Amygdala (tissue), 56 donors: Measurements from ENCODE around the gene RHEB.

Experiments used
- DNase-seq, 56 donors: peaks; one replicate each; lab custom pipeline; 2025; lab: John Stamatoyannopoulos, UW

The RHEB gene

DNA sequence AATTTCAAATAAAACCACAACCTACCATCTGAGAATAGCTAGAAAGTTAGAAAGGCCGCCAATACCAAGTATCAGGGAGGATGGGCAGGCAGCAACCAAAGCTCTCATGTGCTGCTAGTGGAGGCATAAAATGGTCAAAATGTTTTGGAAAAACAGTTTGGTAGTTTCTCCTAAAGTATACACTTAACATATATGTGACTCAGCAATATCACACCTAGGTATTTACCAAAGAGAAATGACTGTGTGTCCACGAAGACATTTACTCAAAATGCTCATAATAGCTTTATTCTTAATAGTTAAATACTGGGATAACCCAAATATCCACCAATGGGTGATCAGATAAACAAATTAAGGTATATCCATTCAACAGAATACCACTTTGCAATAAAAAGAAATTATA, 14.3 kb downstream of the RHEB start:
- no peak for DNase-seq

DNA sequence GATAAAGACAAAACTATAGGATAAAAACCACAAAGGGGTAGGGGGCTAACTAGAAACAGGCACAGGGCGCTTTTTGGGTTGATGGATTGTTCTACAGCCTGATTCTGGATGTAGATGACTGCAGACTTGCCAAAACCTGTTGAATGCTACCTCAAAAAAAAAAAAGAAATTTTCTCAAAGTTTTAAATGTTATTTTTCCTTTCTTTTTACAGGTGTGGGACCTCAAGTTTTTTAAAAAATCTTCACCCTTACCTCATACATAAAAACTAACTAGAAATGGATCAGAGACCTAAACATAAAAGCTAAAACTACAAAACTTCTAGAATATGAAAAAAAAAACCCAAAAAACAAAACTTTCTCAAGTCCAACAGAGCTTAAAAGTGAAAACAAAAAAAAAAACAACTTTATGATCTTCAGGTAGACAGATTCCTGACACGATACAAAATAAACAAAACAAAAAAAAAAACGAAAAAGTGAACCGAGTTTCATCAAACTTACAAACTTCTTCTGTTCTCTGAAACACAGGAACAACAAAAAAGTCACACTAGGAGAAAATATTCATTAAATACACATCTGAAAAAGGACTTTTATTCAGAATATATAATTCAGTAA, 14.9 kb downstream of the RHEB start:
- no peak for DNase-seq

DNA sequence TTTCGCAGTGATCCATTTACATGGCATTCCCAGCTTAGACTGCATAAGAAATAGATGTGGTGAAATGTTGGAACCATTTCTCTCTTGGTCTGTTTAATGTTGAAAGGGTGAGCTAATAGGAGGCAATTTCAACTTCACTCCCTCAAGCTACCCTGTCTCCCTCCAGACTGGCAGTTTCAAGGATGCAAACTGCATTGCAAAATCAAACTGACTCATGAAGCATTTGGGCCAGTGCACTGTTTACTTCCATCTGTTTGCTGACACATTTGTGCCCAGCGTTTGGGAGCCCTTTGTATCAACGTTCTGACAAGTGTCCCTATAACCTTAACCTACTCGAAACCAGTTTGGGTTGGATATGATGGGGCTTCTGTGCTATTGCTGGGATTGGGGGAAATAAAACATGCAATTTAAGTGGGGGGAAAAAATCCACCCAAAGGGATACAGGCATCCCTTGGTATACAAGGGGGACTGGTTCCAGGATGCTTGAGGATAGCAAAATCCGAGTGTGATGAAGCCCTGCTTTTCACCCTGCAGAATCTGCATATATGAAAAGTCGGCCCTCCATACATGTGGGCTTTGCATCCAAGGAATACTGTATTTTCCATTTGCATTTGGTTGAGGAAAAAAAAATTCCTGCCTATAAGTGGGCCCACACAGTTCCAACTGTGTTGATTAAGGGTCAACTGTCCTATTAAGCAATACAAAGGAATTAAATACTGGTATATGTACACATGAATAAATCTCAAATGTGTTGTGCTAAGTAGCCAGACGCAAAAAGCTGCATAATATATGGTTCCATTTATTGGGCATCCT, 15.6 kb downstream of the RHEB start:
- peak in 2 of 56 donors; percentile 25 to 26 for DNase-seq

DNA sequence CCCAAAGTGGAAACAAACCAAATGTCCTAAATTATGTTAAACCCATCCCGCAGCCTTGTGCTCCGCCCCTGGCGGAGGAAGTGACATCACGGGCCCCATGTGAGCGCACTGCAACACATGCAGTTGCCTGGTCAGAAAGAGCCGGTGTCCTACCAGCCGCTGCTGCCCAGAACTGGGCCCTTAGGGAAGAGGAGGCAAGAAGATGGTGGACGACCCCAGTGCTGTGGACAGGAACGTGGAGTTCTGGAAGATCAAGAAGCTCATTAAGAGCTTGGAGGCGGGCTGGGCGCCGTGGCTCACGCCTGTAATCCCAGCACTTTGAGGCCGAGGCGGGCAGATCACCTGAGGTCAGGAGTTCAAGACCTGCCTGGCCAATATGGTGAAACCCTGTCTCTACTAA, 18.0 kb downstream of the RHEB start:
- no peak for DNase-seq

DNA sequence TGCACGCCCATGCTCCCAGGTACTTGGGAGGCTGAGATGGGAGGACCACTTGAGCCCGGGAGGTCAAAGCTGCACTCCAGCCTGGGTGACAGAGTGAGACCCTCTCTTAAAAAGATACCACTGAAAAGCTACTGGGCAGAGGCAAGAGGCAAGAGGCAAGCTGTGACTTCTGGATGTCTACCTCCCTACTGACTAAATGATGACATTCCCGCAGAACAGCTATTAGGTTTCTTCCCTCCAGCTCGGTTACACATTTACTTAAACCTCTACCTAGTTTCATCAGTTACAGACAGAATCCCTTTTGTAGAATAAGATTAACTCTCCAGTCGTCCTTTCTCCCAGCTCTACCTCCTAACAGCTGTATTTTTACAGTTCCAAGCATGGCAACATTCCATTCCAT, 21.2 kb downstream of the RHEB start:
- DNase-seq, result no peak

DNA sequence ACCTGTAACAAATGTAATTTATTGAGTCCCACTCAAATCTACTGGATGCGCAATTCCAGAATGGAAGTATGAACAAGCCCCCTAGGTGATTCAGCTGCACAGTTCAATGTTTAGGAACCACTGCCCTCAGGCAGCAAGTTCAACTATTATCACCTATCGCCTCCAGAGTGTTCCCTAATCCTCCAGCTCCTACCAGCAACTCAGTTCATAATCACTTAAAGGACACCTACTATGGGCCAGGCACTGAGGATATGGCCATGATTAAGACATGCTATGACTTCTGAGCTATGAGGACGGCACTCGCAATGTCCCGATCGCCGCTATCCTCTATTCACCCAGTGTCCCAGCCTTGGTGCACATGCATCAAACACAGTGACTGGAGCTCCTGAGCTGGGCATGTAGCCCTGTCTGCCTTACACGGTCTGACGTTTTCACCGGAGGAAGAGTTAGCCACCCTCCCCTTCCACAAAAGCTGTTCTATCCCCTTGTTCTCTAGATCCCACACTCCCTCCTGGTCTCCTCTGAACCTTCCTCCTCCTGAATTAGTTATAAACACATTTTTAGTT, 22.3 kb downstream of the RHEB start:
- no peak for DNase-seq

DNA sequence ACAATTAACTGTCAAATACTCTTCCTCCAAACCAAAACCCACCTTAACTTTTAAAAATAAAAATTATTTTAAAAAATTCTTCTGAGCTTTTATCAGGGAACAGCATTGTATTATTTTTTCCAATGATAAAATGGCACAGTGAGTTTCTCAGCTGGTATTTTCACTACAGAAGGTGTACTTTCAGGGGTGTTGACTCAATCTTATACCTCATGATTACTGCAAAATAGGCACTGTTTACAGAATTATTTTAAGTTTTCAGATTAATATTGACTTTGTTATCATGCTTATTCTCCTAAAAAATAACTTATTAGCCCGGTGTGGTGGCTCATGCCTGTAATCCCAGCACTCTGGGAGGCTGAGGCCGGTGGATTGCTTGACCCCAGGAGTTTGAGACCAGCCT, 24.3 kb downstream of the RHEB start:
- DNase-seq, result no peak

DNA sequence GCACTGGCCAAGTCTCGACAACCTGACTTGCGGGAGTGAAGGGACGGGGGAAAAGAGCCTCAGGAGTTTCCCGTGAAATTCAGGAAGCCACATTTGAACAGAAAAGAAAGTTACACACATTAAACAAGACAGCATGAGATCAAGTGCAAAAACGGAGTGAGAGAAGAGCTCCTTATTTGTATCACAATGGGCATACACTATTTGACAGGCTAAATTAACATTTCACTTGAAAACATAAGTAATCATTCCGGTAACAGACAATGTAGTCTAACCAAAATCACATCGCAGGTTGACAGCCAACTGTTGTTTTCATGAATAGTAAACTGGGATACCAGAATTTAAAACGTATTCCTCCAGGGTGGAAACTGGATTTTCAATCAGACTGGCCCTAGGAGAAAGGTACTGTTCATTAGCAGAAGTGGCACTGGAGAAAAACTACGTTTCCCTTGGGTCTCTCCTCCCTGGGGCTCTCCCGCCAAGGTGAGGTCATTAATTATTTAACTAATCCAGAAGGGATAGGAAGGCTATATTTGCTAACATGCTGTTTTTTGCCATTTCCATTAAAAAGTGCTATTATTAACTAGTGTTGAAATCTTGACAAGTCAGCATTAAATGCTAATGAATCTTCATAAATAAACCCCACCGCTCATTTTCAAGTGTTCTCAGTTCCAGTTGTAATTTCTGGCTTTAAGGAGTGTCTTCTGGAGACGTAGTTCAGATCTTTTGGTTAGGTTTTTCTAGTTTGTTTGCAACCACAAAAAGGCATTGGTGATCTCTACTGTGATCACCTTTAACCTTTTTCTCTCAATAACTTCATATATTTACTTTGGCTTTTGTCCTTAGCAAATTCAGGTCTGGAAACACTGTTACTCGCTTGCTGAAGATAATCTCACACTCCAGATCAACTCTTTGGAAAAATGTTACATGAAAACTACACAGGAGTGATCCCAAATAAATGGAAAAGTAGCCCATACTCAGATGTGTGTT, 25.1 kb downstream of the RHEB start:
- DNase-seq, result no peak

DNA sequence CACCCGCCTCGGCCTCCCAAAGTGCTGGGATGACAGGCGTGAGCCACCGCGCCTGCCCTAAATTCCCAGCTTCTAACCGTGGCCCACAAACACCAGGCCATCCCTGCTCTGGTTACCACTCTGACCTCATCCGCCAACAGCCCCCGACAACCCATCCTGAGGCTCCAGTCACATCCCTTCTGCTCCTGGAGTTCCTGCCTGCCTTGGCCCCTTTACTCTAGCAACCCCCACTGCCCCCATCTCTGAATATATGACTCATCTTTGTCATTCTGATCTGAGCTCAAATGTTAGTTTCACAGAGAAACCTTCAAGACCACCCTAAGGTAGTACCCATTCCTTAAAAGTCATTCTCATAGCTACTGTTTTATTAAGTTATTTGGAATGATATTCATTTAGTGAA, 26.6 kb downstream of the RHEB start:
- DNase-seq, result no peak

DNA sequence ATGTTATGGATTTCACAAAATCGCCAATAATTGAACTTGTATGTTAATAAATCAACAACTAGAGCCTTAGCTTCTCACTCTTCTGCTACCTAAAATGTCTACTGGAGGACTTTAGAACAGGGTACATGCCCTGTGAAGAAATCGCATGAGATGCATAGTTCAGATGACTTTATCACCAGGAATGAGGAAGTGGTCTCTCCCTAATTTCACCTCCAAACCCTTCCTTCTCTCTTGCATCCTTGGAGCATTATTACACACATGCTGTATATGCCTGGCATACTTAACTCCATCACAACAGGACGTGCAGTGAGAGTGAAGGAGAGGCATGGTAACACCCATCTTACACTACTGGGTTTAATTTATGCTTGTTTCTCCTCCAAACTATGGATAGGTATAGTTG, 27.8 kb downstream of the RHEB start:
- DNase-seq, result no peak

DNA sequence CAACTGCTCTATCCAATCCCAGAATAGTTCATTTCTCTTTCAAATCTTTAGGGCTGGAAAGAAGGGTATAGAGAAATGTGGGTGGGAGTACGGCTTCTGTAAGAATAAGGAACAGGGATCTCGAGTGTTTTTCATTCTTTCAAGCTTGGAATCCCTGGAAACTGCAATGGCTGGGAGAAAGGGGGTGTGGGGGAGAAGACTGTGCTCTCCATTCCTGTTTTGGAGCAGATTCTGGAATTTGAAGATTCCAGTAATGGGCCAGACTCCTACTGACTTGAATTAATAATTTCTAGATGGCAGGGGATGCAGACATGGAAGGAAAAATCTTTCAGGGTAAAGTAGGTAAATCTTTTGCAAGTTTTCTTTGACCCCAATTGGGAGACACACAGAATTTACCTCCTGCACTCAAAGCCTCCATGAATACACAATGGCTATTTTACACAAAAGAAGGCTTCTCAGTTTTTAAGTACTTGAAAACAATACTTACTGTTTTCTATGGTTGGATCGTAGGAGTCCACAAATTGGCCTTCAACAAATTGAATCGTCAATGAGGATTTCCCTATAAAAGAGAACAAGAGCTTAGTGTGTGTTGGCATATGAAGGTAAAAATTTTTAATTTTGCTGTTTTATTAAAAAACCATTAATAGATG, 29.1 kb downstream of the RHEB start:
- no peak for DNase-seq

DNA sequence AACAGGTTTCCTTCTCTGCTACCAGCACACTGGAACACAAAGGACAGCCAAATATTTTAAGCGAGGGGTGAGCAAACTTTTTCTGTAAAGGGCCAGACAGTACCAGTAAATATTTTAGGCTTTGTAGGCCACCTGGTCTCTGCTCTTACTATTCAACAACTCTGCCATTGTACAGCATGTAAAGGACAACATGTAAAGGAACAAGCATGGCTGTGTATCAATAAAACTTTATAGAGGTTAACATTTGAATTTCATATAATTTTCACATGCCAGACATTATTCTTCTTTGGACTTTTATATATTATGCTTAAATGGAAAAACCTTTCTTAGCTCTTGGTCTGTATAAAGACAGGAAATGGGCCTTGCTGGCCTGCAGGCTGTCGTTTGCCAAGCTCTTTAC, 30.2 kb downstream of the RHEB start:
- no peak for DNase-seq

DNA sequence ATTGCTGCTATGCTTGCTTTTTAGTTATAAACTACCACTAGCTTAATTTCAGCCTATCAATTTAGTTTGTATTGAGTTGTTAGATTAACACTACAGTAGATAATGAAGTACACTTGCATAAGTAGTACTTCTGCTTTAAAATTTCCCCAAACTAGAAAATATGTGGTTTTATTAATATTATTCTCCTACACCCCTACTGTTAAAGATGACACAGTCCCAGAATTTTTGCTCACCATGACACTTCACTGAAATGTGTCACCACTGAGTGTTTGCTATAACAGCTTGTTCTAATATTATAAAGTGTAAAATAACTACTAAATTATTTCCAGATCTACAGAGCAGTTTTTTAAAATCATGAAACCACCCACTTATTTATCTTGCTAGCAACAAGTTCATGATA, 31.6 kb downstream of the RHEB start:
- no peak for DNase-seq

DNA sequence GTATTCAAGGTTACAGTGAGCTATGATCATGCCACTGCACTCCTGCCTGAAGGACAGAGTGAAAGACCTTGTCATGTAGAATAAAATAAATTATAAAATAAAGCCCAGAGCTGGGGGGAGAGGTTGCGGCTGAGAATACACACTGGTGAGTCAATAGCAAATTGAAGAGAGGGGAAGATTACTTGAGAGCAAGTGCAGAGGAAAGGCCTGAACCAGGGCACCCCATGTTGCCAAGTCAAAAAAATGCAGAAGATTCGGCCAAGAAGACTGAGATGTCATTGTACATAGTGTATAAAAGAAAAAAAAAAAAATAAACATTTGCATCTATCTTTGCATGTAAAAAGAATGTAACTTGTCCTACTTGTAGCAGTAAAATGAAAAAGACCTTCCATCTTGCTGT, 32.5 kb downstream of the RHEB start:
- DNase-seq, result no peak

DNA sequence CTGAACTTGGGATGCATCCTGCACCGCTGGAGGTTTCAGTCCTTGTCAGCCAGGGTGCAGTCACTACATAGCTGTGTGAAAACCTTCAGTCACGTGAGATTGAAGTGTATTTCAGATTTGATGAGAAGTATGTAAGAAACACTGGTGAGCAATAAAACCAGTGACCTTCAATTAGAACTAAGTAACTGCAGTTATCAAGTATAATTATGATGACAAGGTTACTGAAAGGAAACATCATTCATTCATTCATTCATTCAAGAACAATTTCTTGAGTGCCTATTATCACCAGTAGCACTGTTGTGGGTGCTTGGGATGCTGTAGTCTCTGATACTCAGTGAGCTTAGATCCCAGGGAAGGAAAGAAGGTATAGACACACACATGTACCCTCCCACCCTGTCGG, 33.6 kb downstream of the RHEB start:
- DNase-seq, result no peak

DNA sequence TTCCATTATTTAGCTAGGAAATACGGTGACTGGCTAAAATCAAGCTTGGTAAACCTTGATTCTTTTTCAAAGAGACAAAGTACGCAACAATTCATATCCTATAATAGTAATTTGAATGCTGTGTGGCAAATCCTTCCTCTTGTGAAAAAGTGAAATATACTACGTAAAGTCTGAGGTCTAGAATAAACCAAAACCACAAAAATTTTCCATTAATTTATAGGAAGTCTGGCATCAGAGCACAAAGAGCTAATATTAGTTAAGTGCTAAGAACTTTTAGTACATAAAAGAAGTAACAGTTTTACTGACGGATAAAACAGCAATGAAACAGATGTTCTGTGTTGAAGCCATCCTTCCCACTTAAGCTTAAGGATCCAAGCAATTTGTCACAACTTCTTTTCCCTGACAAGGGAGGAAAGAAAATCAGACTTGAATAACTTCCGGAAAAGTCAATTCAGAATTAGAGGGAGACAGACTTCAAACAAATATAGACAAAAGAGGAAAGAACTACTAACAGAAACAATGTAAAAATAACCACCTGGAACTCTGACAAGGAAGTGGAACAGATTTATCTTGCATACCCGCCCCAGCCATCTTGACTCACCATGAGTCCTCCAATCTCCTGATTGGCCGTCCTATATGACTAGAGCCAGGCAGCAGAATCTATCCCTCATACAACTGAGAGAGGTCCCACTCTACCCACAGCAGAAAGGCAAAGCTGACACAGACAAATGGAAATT, 34.6 kb downstream of the RHEB start:
- peak in 3 of 56 donors; percentile 14 to 18 (median 15) for DNase-seq

DNA sequence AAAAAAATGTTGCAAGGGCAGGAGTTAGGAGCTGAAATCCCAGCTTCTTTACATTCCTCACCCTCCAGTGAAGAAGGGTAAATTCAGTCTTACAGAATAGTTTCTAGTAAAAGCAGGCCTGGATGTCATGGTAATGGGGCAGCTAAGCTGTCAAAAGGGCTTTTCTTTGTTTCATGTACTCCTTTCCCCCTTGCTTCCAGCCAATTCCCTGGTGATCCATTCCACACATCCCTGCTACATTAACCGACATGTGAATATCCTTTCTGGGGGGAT, 36.0 kb downstream of the RHEB start:
- no peak for DNase-seq

DNA sequence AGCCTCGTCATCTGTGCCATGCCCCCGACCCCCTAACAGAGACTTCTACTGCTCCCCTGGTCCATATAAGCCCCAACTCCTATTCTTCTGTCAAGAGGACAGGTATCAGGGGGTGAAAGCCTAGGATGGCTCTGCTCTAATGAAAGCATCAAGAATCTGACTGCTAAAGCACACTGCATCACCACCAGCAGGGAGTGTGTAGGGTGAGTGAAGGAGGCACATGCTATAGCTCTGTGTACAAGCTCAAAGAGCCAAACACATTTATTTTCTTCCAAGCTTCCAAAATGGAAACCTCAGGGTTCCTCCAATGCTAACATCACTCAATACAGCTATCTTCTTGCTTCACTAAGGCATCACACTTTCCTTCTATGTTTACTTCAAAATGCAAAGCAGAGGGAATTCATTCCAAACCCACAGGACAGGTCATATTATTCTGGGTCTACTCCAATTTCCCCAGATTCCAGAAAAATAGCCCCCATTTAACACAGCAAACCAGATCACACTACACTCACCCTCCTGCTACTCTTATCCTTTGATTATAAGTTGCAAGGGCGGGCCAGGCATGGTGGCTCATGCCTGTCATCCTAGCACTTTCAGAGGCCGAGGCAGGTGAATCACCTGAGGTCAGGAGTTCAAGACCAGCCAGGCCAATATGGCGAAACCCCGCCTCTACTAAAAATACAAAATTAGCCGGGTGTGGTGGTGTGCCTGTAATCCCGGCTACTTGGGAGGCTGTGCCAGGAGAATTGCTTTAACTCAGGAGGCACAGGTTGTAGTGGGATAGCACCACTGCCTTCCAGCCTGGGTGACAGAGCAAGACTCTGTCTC, 36.6 kb downstream of the RHEB start:
- no peak for DNase-seq
